Kidney (tissue), 14 donors: ENCODE results near the gene SYNPO2. TPM values are rescaled to one million over a fixed set of nuclear protein-coding genes. Genes with fewer than 3 reads are reported as not detected.

Experiments used
- DNase-seq, 5 donors: peaks; one replicate each; pipeline ENCODE4 v3.0.0-alpha.2; 2013 to 2020
- FAIRE-seq: peaks from 2 replicates; lab custom pipeline; 2012; peaks lifted over from hg19 to GRCh38; lab: Jason Lieb, UNC
- H3K27ac ChIP-seq, 2 donors: one replicate each; pipeline ENCODE4 v1.7.0; 2013; ENCODE audit warnings: low read depth in 2 of 2, low read length in 2 of 2, inconsistent platforms in 1 of 2
- H3K27me3 ChIP-seq: one replicate; pipeline ENCODE4 v1.7.1; 2013; ENCODE audit warnings: low read length, inconsistent platforms; ENCODE audit not compliant: control insufficient read depth, insufficient read depth
- H3K36me3 ChIP-seq, 3 donors: one replicate each; pipeline versions ENCODE4 v1.7.0 to v1.7.1; 2013; ENCODE audit warnings: low read length in 3 of 3, control low read depth in 1 of 3, inconsistent platforms in 1 of 3; ENCODE audit not compliant: insufficient read depth in 3 of 3, control insufficient read depth in 2 of 3
- H3K4me1 ChIP-seq, 3 donors: one replicate each; pipeline versions ENCODE4 v1.7.0 to v1.7.1; 2013; ENCODE audit warnings: low read length in 3 of 3, inconsistent platforms in 1 of 3, low read depth in 1 of 3; ENCODE audit not compliant: control insufficient read depth in 2 of 3, insufficient read depth in 2 of 3
- H3K4me3 ChIP-seq, 3 donors: one replicate each; pipeline versions ENCODE4 v1.7.0 to v1.8.1; 2013; ENCODE audit warnings: low read length in 3 of 3, control low read depth in 1 of 3, inconsistent platforms in 1 of 3
- H3K9ac ChIP-seq, 3 donors: one replicate each; pipeline versions ENCODE4 v1.7.0 to v1.7.1; 2013; ENCODE audit warnings: low read length in 3 of 3, control low read depth in 1 of 3, inconsistent platforms in 1 of 3
- H3K9me3 ChIP-seq, 3 donors: one replicate each; pipeline versions ENCODE4 v1.7.0 to v1.7.1; 2013; ENCODE audit warnings: low read length in 3 of 3, control low read depth in 1 of 3, inconsistent platforms in 1 of 3; ENCODE audit not compliant: control insufficient read depth in 2 of 3, insufficient read depth in 1 of 3
- intact Hi-C: fragments of 100-400 bp; cut with DNase I; formaldehyde crosslinking; loops from one replicate; pipeline ENCODE4 v1.11.1; 2022
- polyA plus RNA-seq: library from polyadenylated mRNA; stranded (reverse); fragments of 350-450 nt; fragmentation: Illumina TruSeq; extraction: RNeasy Lipid Tissue Mini Kit (QIAGEN cat#74804); gene quantifications from one replicate; pipeline ENCODE4 v1.2.3, GENCODE V29; 2014; ENCODE audit warnings: low read depth, low replicate concordance; ENCODE audit not compliant: insufficient read depth
- total RNA-seq: library from RNA; stranded (reverse); fragmentation: NEBNext Ultra II Directional; extraction: Animal tissue kit (Norgen Biotek cat#: 25700); gene quantifications from one replicate; pipeline ENCODE4 v1.2.1, GENCODE V29; 2021
- TF ChIP-seq, protein P1 (sequence below): IDR thresholded peaks from 3 replicates; pipeline ENCODE4 v1.5.1; 2012; ENCODE audit warnings: mild to moderate bottlenecking, moderate library complexity, borderline replicate concordance; ENCODE audit not compliant: insufficient read depth; ENCODE audit errors: extremely low read depth
- donor health status: control.
- donor health status: control.
- donor health status: control.
- donor health status: control.
- donor health status: control.
- donor health status: DM: yes; HTN: yes; CAD: no.
- donor health status: Normal renal cell carcinoma (clear cell type).

SYNPO2 gene
- total and polyA plus RNA-seq, 2 donors from 2014 or later = 7.5 to 56.5 TPM

GRCh38 chr4:118941799-118942198 lies 53.1 kb downstream of the SYNPO2 start:
- Histone ChIP-seq H3K4me1 (no peaks in the 10 kb centered on the region), H3K27me3 (no peaks in the 10 kb centered on the region), H3K9me3 (no peaks in the 10 kb centered on the region), H3K4me3 (no peak overlapping the region), H3K9ac (no peak overlapping the region), H3K36me3 (no peaks in the 10 kb centered on the region), H3K27ac (no peak overlapping the region)
- FAIRE-seq = no peak
- intact Hi-C loops = no loop called here
- TF ChIP-seq, protein P1, sequence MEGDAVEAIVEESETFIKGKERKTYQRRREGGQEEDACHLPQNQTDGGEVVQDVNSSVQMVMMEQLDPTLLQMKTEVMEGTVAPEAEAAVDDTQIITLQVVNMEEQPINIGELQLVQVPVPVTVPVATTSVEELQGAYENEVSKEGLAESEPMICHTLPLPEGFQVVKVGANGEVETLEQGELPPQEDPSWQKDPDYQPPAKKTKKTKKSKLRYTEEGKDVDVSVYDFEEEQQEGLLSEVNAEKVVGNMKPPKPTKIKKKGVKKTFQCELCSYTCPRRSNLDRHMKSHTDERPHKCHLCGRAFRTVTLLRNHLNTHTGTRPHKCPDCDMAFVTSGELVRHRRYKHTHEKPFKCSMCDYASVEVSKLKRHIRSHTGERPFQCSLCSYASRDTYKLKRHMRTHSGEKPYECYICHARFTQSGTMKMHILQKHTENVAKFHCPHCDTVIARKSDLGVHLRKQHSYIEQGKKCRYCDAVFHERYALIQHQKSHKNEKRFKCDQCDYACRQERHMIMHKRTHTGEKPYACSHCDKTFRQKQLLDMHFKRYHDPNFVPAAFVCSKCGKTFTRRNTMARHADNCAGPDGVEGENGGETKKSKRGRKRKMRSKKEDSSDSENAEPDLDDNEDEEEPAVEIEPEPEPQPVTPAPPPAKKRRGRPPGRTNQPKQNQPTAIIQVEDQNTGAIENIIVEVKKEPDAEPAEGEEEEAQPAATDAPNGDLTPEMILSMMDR = no peak
- no peak for DNase-seq

DNA sequence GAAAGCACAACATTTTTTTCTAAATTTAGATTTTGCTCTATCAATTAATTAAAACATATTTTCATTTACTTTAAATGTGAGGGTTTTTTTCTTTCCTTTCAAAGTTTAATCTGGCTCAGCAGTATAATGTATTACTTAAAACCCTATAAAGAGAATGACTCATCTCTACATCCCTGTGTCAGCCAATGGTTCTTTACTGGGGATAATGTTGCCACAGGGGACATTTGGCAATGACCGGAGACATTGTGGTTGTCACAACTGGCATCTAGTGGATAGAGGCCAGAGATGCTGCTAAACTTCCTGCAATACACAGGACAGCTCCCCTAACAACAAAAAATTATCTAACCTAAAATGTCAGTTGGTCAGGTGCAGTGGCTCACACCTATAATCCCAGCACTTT lies 53.8 kb downstream of the SYNPO2 start:
- intact Hi-C loops = no loop called here
- no peaks in the 10 kb centered on the region for H3K27me3 ChIP-seq
- TF ChIP-seq, protein P1 = no peak
- H3K9ac ChIP-seq = no peak overlapping the region
- FAIRE-seq (no peak), DNase-seq (no peak)
- H3K4me1 ChIP-seq = no peaks in the 10 kb centered on the region
- no peaks in the 10 kb centered on the region for H3K36me3 ChIP-seq
- H3K9me3 ChIP-seq = no peaks in the 10 kb centered on the region
- no peak overlapping the region for H3K27ac ChIP-seq
- H3K4me3 ChIP-seq = no peak overlapping the region

DNA sequence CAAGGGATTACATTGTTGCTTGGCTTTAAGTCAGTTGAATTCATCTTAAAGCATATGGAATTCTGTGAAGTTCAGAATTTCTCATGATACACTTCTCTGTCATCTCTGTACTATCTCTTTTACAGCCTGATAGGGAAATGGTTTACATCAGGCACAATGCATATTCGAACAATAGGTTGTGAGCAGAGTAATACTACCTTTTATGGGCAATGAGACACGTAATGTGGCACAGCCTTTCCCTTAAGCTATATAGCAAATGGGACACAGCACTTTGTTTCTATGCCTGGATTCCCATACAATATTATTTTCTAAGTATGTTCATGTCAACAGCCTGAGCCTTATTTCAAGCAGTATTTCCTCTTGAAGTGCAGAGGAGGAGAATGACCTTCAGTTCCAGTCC lies 58.4 kb downstream of the SYNPO2 start:
- Histone ChIP-seq H3K4me1 (no peaks in the 10 kb centered on the region), H3K36me3 (no peaks in the 10 kb centered on the region), H3K27ac (no peak overlapping the region), H3K9me3 (no peaks in the 10 kb centered on the region), H3K4me3 (no peak overlapping the region), H3K27me3 (no peaks in the 10 kb centered on the region), H3K9ac (no peak overlapping the region)
- TF ChIP-seq, protein P1 = no peak
- intact Hi-C loops = no loop called here
- DNase-seq (peak in 1 of 5 donors; percentile 33), FAIRE-seq (no peak)

- Histone ChIP-seq H3K36me3 (no peaks in the 10 kb centered on the region), H3K9me3 (no peaks in the 10 kb centered on the region), H3K27me3 (no peaks in the 10 kb centered on the region), H3K4me3 (no peak overlapping the region), H3K27ac (no peak overlapping the region), H3K4me1 (no peaks in the 10 kb centered on the region), H3K9ac (no peak overlapping the region)
- FAIRE-seq = no peak
- DNase-seq = no peak
- TF ChIP-seq, protein P1 = no peak
- intact Hi-C loops = no loop called here
Observed at GRCh38 chr4:118948545-118949144, 60.0 kb downstream of the SYNPO2 start.
